ENCODE results near the gene PTGER4. TPM values are rescaled to one million over a fixed set of nuclear protein-coding genes. Genes with fewer than 3 reads are reported as not detected.
A peak's percentile ranks its signal among the peaks of the same experiment; 100 is the strongest.
"Not testable (repeated sequence)": the region's sequence is repeated elsewhere in the genome, so short reads cannot be mapped to it uniquely, and the experiment has no call there.

PTGER4 gene
- total RNA-seq, 2 experiments from 2014 or later: 51.4 to 53.8 TPM

GRCh38 chr5:40717281-40717680 lies 37.6 kb downstream of the PTGER4 start:
- Mint-ChIP-seq H3K4me3 (no peak overlapping the region), H3K4me1 (peaks cover 2% of the 10 kb centered on the region), H3K36me3 (peaks cover 24% of the 10 kb centered on the region), H3K27ac (no peak overlapping the region), H3K9me3 (peaks cover 7% of the 10 kb centered on the region), H3K27me3 (no peaks in the 10 kb centered on the region)
- POLR2A ChIA-PET: interaction anchor here (0.7 kb wide), 1 partner anchor 108 kb away, joined by 3 read pairs; no protein-coding TSS in a partner anchor
- ATAC-seq (ENCODE audit: low read depth) (no peak), DNase-seq (no peak)

- no peak for DNase-seq
- peaks cover 29% of the 10 kb centered on the region for H3K36me3 Mint-ChIP-seq
- H3K27me3 Mint-ChIP-seq: no peaks in the 10 kb centered on the region
- peaks cover 2% of the 10 kb centered on the region for H3K4me1 Mint-ChIP-seq
- H3K9me3 Mint-ChIP-seq: peaks cover 10% of the 10 kb centered on the region
- no peak overlapping the region for H3K4me3 Mint-ChIP-seq
- ATAC-seq (ENCODE audit: low read depth): no peak
- POLR2A ChIA-PET: no interaction called here
- no peak overlapping the region for H3K27ac Mint-ChIP-seq
Observed at GRCh38 chr5:40720069-40720468, 40.4 kb downstream of the PTGER4 start.

GRCh38 chr5:40722497-40722911 lies 42.8 kb downstream of the PTGER4 start:
- H3K27me3 Mint-ChIP-seq; ATAC-seq (ENCODE audit: low read depth); DNase-seq; H3K4me1 Mint-ChIP-seq; H3K27ac Mint-ChIP-seq; H3K4me3 Mint-ChIP-seq; POLR2A ChIA-PET: not testable (repeated sequence)
- Mint-ChIP-seq H3K36me3 (peaks cover 35% of the 10 kb centered on the region), H3K9me3 (peaks cover 12% of the 10 kb centered on the region)

GRCh38 chr5:40733434-40733833 lies 53.7 kb downstream of the PTGER4 start:
- POLR2A ChIA-PET: no interaction called here
- no peak overlapping the region for H3K27ac Mint-ChIP-seq
- DNase-seq (no peak), ATAC-seq (ENCODE audit: low read depth) (no peak)
- no peak overlapping the region for H3K4me3 Mint-ChIP-seq
- H3K27me3 Mint-ChIP-seq: no peaks in the 10 kb centered on the region
- H3K9me3 Mint-ChIP-seq: peaks cover 1% of the 10 kb centered on the region
- H3K36me3 Mint-ChIP-seq: peaks cover 13% of the 10 kb centered on the region
- peaks cover 21% of the 10 kb centered on the region for H3K4me1 Mint-ChIP-seq

DNA sequence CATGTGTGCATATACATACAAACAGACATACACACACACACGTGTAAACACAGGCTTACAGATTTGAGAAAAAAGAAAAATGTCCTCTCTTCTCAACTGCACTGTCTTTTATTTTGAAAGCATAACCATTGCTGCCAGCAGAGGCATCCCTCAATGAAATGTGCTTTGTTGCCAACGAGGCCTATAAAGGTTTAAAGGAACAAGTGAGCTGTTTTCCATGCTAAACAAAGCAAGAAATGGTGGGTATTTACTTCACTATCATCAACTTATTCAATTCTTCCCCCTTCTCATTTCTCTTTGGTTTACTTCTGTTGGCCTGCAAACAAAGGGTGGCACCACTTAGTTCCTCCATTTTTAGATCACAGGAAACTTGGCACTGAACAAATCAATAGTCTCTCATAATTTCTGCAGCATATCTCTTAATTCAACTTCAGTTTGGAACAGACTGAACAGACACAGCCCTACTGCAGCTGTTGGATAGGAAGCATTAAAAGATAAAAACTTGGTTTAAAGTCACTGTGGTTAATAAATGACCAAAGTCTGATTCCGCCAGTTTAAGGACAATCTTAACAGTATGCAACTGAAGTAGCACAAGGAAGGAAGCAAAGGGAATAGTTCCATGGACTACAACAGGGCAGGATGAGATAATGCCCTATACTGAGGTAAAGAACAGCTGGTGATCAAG lies 54.3 kb downstream of the PTGER4 start:
- Mint-ChIP-seq H3K27me3 (no peaks in the 10 kb centered on the region), H3K4me3 (no peak overlapping the region)
- POLR2A ChIA-PET: no interaction called here

GRCh38 chr5:40734986-40735385 lies 55.3 kb downstream of the PTGER4 start:
- H3K4me3 Mint-ChIP-seq: no peak overlapping the region
- H3K4me1 Mint-ChIP-seq: peaks cover 21% of the 10 kb centered on the region
- peaks cover 19% of the 10 kb centered on the region for H3K36me3 Mint-ChIP-seq
- no peaks in the 10 kb centered on the region for H3K27me3 Mint-ChIP-seq
- DNase-seq (no peak), ATAC-seq (ENCODE audit: low read depth) (no peak)
- H3K9me3 Mint-ChIP-seq: peaks cover 1% of the 10 kb centered on the region
- POLR2A ChIA-PET: no interaction called here
- H3K27ac Mint-ChIP-seq: no peak overlapping the region

More for the DNA sequence above, 54.3 kb downstream of the PTGER4 start:
- peaks cover 21% of the 10 kb centered on the region for H3K4me1 Mint-ChIP-seq
- H3K36me3 Mint-ChIP-seq: peaks cover 13% of the 10 kb centered on the region
- H3K9me3 Mint-ChIP-seq: peaks cover 1% of the 10 kb centered on the region
- H3K27ac Mint-ChIP-seq: no peak overlapping the region
- no peak for DNase-seq
- ATAC-seq (ENCODE audit: low read depth): no peak

DNA sequence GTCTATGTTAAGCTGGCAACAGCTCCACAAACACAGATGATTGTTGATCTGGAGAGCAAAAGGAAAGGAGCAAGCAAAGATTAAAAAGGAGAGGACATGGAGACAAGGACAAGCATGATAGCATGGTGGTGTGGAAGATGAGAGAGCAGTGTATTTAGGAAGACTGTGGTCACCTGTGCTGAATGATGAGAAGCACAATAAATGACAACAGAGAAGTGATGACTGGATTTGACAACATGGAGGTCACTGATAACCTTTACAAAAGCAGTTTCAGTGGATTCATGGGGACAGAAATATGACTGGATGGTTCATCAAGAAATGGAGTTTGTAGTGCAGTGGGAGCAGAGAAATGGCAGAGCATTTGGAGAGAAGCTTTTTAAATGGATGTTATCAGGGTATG lies 55.9 kb downstream of the PTGER4 start:
- DNase-seq (no peak), ATAC-seq (ENCODE audit: low read depth) (no peak)
- POLR2A ChIA-PET: no interaction called here
- Mint-ChIP-seq H3K27ac (peak overlapping the region; percentile 3), H3K27me3 (no peaks in the 10 kb centered on the region), H3K4me3 (no peak overlapping the region), H3K9me3 (peaks cover 2% of the 10 kb centered on the region), H3K36me3 (peaks cover 21% of the 10 kb centered on the region), H3K4me1 (peaks cover 21% of the 10 kb centered on the region)

GRCh38 chr5:40736103-40736875 lies 56.6 kb downstream of the PTGER4 start:
- no peak for DNase-seq
- Mint-ChIP-seq H3K4me1 (peaks cover 21% of the 10 kb centered on the region), H3K27ac (no peak overlapping the region), H3K36me3 (peaks cover 26% of the 10 kb centered on the region), H3K27me3 (no peaks in the 10 kb centered on the region), H3K4me3 (no peak overlapping the region), H3K9me3 (peaks cover 4% of the 10 kb centered on the region)
- peak; percentile 52 for ATAC-seq (ENCODE audit: low read depth)
- POLR2A ChIA-PET: no interaction called here

DNA sequence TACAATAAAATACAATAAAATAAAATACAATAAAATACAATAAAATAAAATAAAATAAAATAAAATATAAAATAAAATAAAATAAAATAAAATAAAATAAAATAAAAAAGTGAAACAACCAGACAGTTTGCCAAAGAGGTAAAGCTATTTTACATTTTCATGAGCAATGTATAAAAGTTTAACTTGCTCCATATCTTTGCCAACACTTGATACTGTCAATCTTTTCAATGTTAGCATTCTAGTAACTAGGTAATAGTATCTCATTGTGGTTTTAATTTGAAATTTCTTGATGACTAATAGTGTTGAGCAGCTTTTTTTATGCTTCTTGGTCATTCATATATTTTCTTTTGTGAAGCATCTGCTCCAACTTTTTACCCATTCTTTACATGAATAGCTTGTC lies 58.8 kb downstream of the PTGER4 start:
- H3K4me1 Mint-ChIP-seq: peaks cover 20% of the 10 kb centered on the region
- H3K27ac Mint-ChIP-seq: no peak overlapping the region
- POLR2A ChIA-PET: no interaction called here
- no peak for DNase-seq
- H3K27me3 Mint-ChIP-seq: no peaks in the 10 kb centered on the region
- H3K36me3 Mint-ChIP-seq: peaks cover 36% of the 10 kb centered on the region
- no peak overlapping the region for H3K4me3 Mint-ChIP-seq
- ATAC-seq (ENCODE audit: low read depth): no peak
- H3K9me3 Mint-ChIP-seq: peaks cover 5% of the 10 kb centered on the region

Other genes starting within 250 kb of the PTGER4 start
- 10 to 100 TPM; 12.2 to 14.8 TPM for gene TTC33, start 76.0 kb downstream of the PTGER4 start, total RNA-seq
- 10 to 100 TPM; 86.4 to 86.7 TPM for gene PRKAA1, start 118.5 kb downstream of the PTGER4 start, total RNA-seq
- gene RPL37, start 155.3 kb downstream of the PTGER4 start, total RNA-seq: 1,000 to 10,000 TPM; 1,700 to 1,758 TPM
- gene CARD6, start 161.5 kb downstream of the PTGER4 start, total RNA-seq: 1 to 10 TPM; 3.5 to 4.4 TPM
- not detected for gene C7, start 229.6 kb downstream of the PTGER4 start, total RNA-seq

Data from activated naive CD8-positive, alpha-beta T cell treated with anti-CD3 and anti-CD28 coated beads, Interleukin-2, amount 10 ng/mL, durations not matched to agents 7 days and 5 days (primary cell).